Activated naive CD4-positive, alpha-beta T cell treated with Interleukin-2 at 50 U/mL for 16 hours (primary cell): ENCODE measurements around the gene HNRNPU.
"Not testable (repeated sequence)": the region's sequence is repeated elsewhere in the genome, so short reads cannot be mapped to it uniquely, and the experiment has no call there.

ENCODE experiments used
- DNase-seq: peaks from one replicate; pipeline ENCODE4 v3.0.0-alpha.2; 2020

HNRNPU gene

GRCh38 chr1:244839656-244840055, 24.7 kb downstream of the HNRNPU start:
- no peak for DNase-seq

- no peak for DNase-seq
Measured at GRCh38 chr1:244837597-244838258, 26.6 kb downstream of the HNRNPU start.

- no peak for DNase-seq
Measured at GRCh38 chr1:244836584-244836983, 27.8 kb downstream of the HNRNPU start.

GRCh38 chr1:244836135-244836521, 28.2 kb downstream of the HNRNPU start:
- no peak for DNase-seq

- DNase-seq: peak; percentile 90
Measured at GRCh38 chr1:244835276-244836134, 28.8 kb downstream of the HNRNPU start, which contains the start of gene COX20. Gene COX20, plus strand, starts transcription at chr1:244835658. Its CDS starts 57 bp downstream, at chr1:244835715.

- peak; percentile 91 for DNase-seq
Measured at GRCh38 chr1:244834543-244835275, 29.6 kb downstream of the HNRNPU start.

- peak; percentile 56 for DNase-seq
Measured at GRCh38 chr1:244833734-244834542, 30.4 kb downstream of the HNRNPU start.

GRCh38 chr1:244833260-244833659, 31.1 kb downstream of the HNRNPU start:
- not testable (repeated sequence) for DNase-seq

- DNase-seq: no peak
Measured at GRCh38 chr1:244830639-244831038, 33.7 kb downstream of the HNRNPU start.

- DNase-seq: no peak
Measured at GRCh38 chr1:244826712-244827111, 37.6 kb downstream of the HNRNPU start.

- DNase-seq: no peak
Measured at GRCh38 chr1:244822878-244823277, 41.5 kb downstream of the HNRNPU start.

GRCh38 chr1:244821134-244821533, 43.2 kb downstream of the HNRNPU start:
- no peak for DNase-seq

GRCh38 chr1:244820131-244820530, 44.2 kb downstream of the HNRNPU start:
- DNase-seq: no peak

GRCh38 chr1:244817415-244817894, 46.9 kb downstream of the HNRNPU start:
- no peak for DNase-seq

- DNase-seq: no peak
Measured at GRCh38 chr1:244815600-244816099, 48.7 kb downstream of the HNRNPU start.

GRCh38 chr1:244813327-244813726, 51.0 kb downstream of the HNRNPU start:
- no peak for DNase-seq

GRCh38 chr1:244810221-244810620, 54.1 kb downstream of the HNRNPU start:
- no peak for DNase-seq

- no peak for DNase-seq
Measured at GRCh38 chr1:244807138-244807537, 57.2 kb downstream of the HNRNPU start.

GRCh38 chr1:244804841-244805240, 59.5 kb downstream of the HNRNPU start:
- DNase-seq: no peak

GRCh38 chr1:244802556-244803239, 61.6 kb downstream of the HNRNPU start:
- no peak for DNase-seq

- no peak for DNase-seq
Measured at GRCh38 chr1:244802041-244802440, 62.3 kb downstream of the HNRNPU start.

GRCh38 chr1:244801246-244801645, 63.1 kb downstream of the HNRNPU start:
- DNase-seq: peak; percentile 51
